ENCODE data around the gene DDX56. TPM values are rescaled to one million over a fixed set of nuclear protein-coding genes. Genes with fewer than 3 reads are reported as not detected.

DDX56 gene
- total and polyA plus RNA-seq, 2 of the 13 experiments (the other 11 are each of a cell fraction or from before 2014, with no cell fraction given), result 82.6 to 120 TPM

DNA sequence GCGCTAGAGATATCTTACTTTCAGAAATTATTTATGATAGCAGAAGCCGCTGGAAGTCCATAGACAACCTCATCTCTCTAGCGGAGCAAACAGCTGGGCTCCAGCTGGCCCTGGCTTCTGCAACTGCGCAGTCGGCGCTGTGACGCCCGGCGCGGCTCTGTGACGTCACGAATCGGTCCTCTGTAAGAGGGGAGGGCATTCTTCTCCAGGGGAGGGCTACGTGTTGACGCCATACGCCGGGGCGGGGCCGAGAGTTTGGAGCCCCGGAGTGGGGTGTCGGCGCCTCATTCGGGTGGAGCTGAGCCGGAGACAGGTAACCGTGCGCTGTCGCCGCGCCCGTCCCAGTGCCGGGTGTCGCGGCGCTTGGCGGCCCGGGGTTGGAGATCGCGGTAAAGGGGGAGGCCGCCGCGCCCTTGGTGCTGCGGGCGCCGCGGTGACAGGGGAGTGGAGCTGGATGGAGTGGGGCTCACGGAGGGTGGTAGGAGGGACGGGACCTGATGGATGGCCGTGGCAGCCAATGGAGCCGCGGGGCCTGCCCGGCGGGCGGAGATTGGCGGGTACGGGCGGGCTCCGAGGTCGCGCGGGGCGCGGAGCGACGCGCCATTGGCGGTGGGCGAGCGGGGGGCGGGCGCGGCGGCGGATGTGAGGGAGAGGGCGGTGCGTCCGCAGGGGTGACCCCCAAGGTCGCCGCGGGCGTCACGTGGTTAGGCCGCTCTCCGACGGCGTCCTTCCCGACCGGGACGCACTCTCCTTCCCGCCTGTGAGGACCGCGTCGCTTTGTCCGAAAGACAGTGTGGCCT is 32.8 kb upstream of the DDX56 start, which contains the start of gene OGDH (continued):
- TF ChIP-seq, protein P1, sequence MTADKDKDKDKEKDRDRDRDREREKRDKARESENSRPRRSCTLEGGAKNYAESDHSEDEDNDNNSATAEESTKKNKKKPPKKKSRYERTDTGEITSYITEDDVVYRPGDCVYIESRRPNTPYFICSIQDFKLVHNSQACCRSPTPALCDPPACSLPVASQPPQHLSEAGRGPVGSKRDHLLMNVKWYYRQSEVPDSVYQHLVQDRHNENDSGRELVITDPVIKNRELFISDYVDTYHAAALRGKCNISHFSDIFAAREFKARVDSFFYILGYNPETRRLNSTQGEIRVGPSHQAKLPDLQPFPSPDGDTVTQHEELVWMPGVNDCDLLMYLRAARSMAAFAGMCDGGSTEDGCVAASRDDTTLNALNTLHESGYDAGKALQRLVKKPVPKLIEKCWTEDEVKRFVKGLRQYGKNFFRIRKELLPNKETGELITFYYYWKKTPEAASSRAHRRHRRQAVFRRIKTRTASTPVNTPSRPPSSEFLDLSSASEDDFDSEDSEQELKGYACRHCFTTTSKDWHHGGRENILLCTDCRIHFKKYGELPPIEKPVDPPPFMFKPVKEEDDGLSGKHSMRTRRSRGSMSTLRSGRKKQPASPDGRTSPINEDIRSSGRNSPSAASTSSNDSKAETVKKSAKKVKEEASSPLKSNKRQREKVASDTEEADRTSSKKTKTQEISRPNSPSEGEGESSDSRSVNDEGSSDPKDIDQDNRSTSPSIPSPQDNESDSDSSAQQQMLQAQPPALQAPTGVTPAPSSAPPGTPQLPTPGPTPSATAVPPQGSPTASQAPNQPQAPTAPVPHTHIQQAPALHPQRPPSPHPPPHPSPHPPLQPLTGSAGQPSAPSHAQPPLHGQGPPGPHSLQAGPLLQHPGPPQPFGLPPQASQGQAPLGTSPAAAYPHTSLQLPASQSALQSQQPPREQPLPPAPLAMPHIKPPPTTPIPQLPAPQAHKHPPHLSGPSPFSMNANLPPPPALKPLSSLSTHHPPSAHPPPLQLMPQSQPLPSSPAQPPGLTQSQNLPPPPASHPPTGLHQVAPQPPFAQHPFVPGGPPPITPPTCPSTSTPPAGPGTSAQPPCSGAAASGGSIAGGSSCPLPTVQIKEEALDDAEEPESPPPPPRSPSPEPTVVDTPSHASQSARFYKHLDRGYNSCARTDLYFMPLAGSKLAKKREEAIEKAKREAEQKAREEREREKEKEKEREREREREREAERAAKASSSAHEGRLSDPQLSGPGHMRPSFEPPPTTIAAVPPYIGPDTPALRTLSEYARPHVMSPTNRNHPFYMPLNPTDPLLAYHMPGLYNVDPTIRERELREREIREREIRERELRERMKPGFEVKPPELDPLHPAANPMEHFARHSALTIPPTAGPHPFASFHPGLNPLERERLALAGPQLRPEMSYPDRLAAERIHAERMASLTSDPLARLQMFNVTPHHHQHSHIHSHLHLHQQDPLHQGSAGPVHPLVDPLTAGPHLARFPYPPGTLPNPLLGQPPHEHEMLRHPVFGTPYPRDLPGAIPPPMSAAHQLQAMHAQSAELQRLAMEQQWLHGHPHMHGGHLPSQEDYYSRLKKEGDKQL (CRISPR knock-in tag; IDR thresholded peaks at IDR 0.05; ENCODE audit: low read depth), result no peak
- TF ChIP-seq ZNF569 (CRISPR knock-in tag; IDR thresholded peaks at IDR 0.05; ENCODE audit: borderline replicate concordance) (no peak), ZNF274 (CRISPR knock-in tag; IDR thresholded peaks at IDR 0.05) (peak; percentile 4; the same call in 1 of the 2 replicates), TCF7 (IDR thresholded peaks at IDR 0.05; ENCODE audit: low read depth) (peak; percentile 66; the same call in 1 of the 2 replicates), NFATC3 (CRISPR knock-in tag; IDR thresholded peaks at IDR 0.05) (peak; percentile 29; the same call in 1 of the 2 replicates), MEIS1 (CRISPR knock-in tag; IDR thresholded peaks at IDR 0.05; ENCODE audit: borderline replicate concordance) (no peak), U2AF1 (optimal IDR thresholded peaks at IDR 0.05; ENCODE audit: low read depth, low read length) (no peak), ERF (CRISPR knock-in tag; IDR thresholded peaks at IDR 0.05) (peak; percentile 79), RBM39 (IDR thresholded peaks at IDR 0.05; ENCODE audit: low read depth, low read length, poor library complexity, severe bottlenecking) (no peak), SALL2 (CRISPR knock-in tag; IDR thresholded peaks at IDR 0.05) (peak; percentile 74; the same call in 1 of the 2 replicates), MAFK (conservative IDR thresholded peaks at IDR 0.05 in 1 of 2, IDR thresholded peaks at IDR 0.05 in 1 of 2; ENCODE audit: low read length in 2 of 2) (no peak), SRSF1 (optimal IDR thresholded peaks at IDR 0.05; ENCODE audit: low read depth, low read length) (peak; percentile 72)
- TF ChIP-seq, protein P2, sequence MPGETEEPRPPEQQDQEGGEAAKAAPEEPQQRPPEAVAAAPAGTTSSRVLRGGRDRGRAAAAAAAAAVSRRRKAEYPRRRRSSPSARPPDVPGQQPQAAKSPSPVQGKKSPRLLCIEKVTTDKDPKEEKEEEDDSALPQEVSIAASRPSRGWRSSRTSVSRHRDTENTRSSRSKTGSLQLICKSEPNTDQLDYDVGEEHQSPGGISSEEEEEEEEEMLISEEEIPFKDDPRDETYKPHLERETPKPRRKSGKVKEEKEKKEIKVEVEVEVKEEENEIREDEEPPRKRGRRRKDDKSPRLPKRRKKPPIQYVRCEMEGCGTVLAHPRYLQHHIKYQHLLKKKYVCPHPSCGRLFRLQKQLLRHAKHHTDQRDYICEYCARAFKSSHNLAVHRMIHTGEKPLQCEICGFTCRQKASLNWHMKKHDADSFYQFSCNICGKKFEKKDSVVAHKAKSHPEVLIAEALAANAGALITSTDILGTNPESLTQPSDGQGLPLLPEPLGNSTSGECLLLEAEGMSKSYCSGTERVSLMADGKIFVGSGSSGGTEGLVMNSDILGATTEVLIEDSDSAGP (CRISPR knock-in tag; IDR thresholded peaks at IDR 0.05; ENCODE audit: borderline replicate concordance), result peak; percentile 56
- TF ChIP-seq, protein P3, sequence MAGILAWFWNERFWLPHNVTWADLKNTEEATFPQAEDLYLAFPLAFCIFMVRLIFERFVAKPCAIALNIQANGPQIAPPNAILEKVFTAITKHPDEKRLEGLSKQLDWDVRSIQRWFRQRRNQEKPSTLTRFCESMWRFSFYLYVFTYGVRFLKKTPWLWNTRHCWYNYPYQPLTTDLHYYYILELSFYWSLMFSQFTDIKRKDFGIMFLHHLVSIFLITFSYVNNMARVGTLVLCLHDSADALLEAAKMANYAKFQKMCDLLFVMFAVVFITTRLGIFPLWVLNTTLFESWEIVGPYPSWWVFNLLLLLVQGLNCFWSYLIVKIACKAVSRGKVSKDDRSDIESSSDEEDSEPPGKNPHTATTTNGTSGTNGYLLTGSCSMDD (CRISPR knock-in tag; IDR thresholded peaks at IDR 0.05), result no peak
- TF ChIP-seq, protein P4, sequence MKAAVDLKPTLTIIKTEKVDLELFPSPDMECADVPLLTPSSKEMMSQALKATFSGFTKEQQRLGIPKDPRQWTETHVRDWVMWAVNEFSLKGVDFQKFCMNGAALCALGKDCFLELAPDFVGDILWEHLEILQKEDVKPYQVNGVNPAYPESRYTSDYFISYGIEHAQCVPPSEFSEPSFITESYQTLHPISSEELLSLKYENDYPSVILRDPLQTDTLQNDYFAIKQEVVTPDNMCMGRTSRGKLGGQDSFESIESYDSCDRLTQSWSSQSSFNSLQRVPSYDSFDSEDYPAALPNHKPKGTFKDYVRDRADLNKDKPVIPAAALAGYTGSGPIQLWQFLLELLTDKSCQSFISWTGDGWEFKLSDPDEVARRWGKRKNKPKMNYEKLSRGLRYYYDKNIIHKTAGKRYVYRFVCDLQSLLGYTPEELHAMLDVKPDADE (CRISPR knock-in tag; IDR thresholded peaks at IDR 0.05), result no peak
- TF ChIP-seq, protein P5, sequence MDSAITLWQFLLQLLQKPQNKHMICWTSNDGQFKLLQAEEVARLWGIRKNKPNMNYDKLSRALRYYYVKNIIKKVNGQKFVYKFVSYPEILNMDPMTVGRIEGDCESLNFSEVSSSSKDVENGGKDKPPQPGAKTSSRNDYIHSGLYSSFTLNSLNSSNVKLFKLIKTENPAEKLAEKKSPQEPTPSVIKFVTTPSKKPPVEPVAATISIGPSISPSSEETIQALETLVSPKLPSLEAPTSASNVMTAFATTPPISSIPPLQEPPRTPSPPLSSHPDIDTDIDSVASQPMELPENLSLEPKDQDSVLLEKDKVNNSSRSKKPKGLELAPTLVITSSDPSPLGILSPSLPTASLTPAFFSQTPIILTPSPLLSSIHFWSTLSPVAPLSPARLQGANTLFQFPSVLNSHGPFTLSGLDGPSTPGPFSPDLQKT (CRISPR knock-in tag; IDR thresholded peaks at IDR 0.05; ENCODE audit: borderline replicate concordance), result no peak

Data from HepG2 (cell line).